Measurements from ENCODE around the gene CAMKV.

CAMKV gene

GRCh38 chr3:49856181-49857005 is 13.3 kb downstream of the CAMKV start, which contains the start of gene TRAIP:
Gene TRAIP, minus strand, starts transcription at chr3:49856564. Its CDS starts 111 bp downstream, at chr3:49856453.
- no CpG with 5 or more reads among the region's 52 CpGs for WGBS (ENCODE audit: extremely low coverage, insufficient coverage, low lambda C conversion rate)

GRCh38 chr3:49855662-49856061 is 14.0 kb downstream of the CAMKV start:
- H3K27ac ChIP-seq (ENCODE audit: low read depth, low read length): no peak overlapping the region
- H3K4me2 ChIP-seq (ENCODE audit: low read length): peak overlapping the region; percentile 56
- H2BK120ac ChIP-seq (ENCODE audit: low read depth, low read length): no peak overlapping the region
- H3K23ac ChIP-seq (ENCODE audit: low read length): no peak overlapping the region
- DNase-seq: no peak
- peaks cover 3% of the 10 kb centered on the region for H3K4me1 ChIP-seq (ENCODE audit: control insufficient read depth, low read depth, low read length)
- H3K18ac ChIP-seq (ENCODE audit: low read length): no peak overlapping the region
- no peaks in the 10 kb centered on the region for H3K27me3 ChIP-seq (ENCODE audit: insufficient read depth, low read length, poor library complexity)
- no peak overlapping the region for H4K8ac ChIP-seq (ENCODE audit: low read depth, low read length)
- H3K36me3 ChIP-seq (ENCODE audit: control insufficient read depth, insufficient read depth, low read length): no peaks in the 10 kb centered on the region
- peak overlapping the region; percentile 75 for H3K4me3 ChIP-seq (ENCODE audit: low read length)
- H4K5ac ChIP-seq (ENCODE audit: low read length): no peak overlapping the region
- H2AK5ac ChIP-seq (ENCODE audit: low read length): no peak overlapping the region
- WGBS (ENCODE audit: extremely low coverage, insufficient coverage, low lambda C conversion rate): no CpG with 5 or more reads among the region's 5 CpGs
- no peak overlapping the region for H2BK15ac ChIP-seq (replicated peaks; ENCODE audit: low read depth)
- no peak overlapping the region for H2BK5ac ChIP-seq (ENCODE audit: low read length)
- peak overlapping the region; percentile 88 for H3K9ac ChIP-seq (ENCODE audit: low read length)
- peak overlapping the region; percentile 94 for H3K56ac ChIP-seq (ENCODE audit: low read length)
- H3K79me1 ChIP-seq (ENCODE audit: low read length): peaks cover 7% of the 10 kb centered on the region
- peaks cover 4% of the 10 kb centered on the region for H3K79me2 ChIP-seq (ENCODE audit: control insufficient read depth, insufficient read depth, low read length)
- H3K4ac ChIP-seq (ENCODE audit: low read depth, low read length): no peak overlapping the region

More at GRCh38 chr3:49856181-49857005, 13.3 kb downstream of the CAMKV start, which contains the start of gene TRAIP:
- Histone ChIP-seq H3K79me2 (ENCODE audit: control insufficient read depth, insufficient read depth, low read length) (peaks cover 4% of the 10 kb centered on the region), H3K9ac (ENCODE audit: low read length) (peak within 1 kb of the TSS; percentile 88), H3K4me2 (ENCODE audit: low read length) (peak within 1 kb of the TSS; percentile 70), H3K36me3 (ENCODE audit: control insufficient read depth, insufficient read depth, low read length) (no peaks in the 10 kb centered on the region), H3K4me3 (ENCODE audit: low read length) (peak within 1 kb of the TSS; percentile 75), H3K18ac (ENCODE audit: low read length) (no peak within 1 kb of the TSS), H3K27ac (ENCODE audit: low read depth, low read length) (no peak within 1 kb of the TSS), H2BK120ac (ENCODE audit: low read depth, low read length) (no peak within 1 kb of the TSS), H3K4me1 (ENCODE audit: control insufficient read depth, low read depth, low read length) (peaks cover 3% of the 10 kb centered on the region), H3K27me3 (ENCODE audit: insufficient read depth, low read length, poor library complexity) (no peaks in the 10 kb centered on the region), H2BK15ac (replicated peaks; ENCODE audit: low read depth) (no peak within 1 kb of the TSS), H3K23ac (ENCODE audit: low read length) (no peak within 1 kb of the TSS), H3K4ac (ENCODE audit: low read depth, low read length) (no peak within 1 kb of the TSS), H2BK5ac (ENCODE audit: low read length) (no peak within 1 kb of the TSS), H4K8ac (ENCODE audit: low read depth, low read length) (no peak within 1 kb of the TSS), H3K56ac (ENCODE audit: low read length) (peak within 1 kb of the TSS; percentile 94), H3K79me1 (ENCODE audit: low read length) (peaks cover 7% of the 10 kb centered on the region), H4K5ac (ENCODE audit: low read length) (no peak within 1 kb of the TSS), H2AK5ac (ENCODE audit: low read length) (no peak within 1 kb of the TSS)
- DNase-seq: peak; percentile 96

GRCh38 chr3:49845694-49846093 is 24.0 kb downstream of the CAMKV start:
- H2AK5ac ChIP-seq (ENCODE audit: low read length): no peak overlapping the region
- no peak overlapping the region for H3K4me2 ChIP-seq (ENCODE audit: low read length)
- no peak overlapping the region for H4K5ac ChIP-seq (ENCODE audit: low read length)
- no peak overlapping the region for H3K18ac ChIP-seq (ENCODE audit: low read length)
- H3K4me3 ChIP-seq (ENCODE audit: low read length): no peak overlapping the region
- H3K27me3 ChIP-seq (ENCODE audit: insufficient read depth, low read length, poor library complexity): no peaks in the 10 kb centered on the region
- WGBS (ENCODE audit: extremely low coverage, insufficient coverage, low lambda C conversion rate): no CpG with 5 or more reads among the region's 3 CpGs
- H2BK15ac ChIP-seq (replicated peaks; ENCODE audit: low read depth): no peak overlapping the region
- no peak overlapping the region for H3K9ac ChIP-seq (ENCODE audit: low read length)
- H4K8ac ChIP-seq (ENCODE audit: low read depth, low read length): no peak overlapping the region
- no peak overlapping the region for H3K27ac ChIP-seq (ENCODE audit: low read depth, low read length)
- H3K36me3 ChIP-seq (ENCODE audit: control insufficient read depth, insufficient read depth, low read length): peaks cover 7% of the 10 kb centered on the region
- H3K79me1 ChIP-seq (ENCODE audit: low read length): no peaks in the 10 kb centered on the region
- H2BK5ac ChIP-seq (ENCODE audit: low read length): no peak overlapping the region
- H2BK120ac ChIP-seq (ENCODE audit: low read depth, low read length): no peak overlapping the region
- H3K56ac ChIP-seq (ENCODE audit: low read length): no peak overlapping the region
- no peak overlapping the region for H3K23ac ChIP-seq (ENCODE audit: low read length)
- H3K4ac ChIP-seq (ENCODE audit: low read depth, low read length): no peak overlapping the region
- no peaks in the 10 kb centered on the region for H3K79me2 ChIP-seq (ENCODE audit: control insufficient read depth, insufficient read depth, low read length)
- no peak for DNase-seq
- no peaks in the 10 kb centered on the region for H3K4me1 ChIP-seq (ENCODE audit: control insufficient read depth, low read depth, low read length)

GRCh38 chr3:49844464-49845183 is 25.1 kb downstream of the CAMKV start:
- H3K79me1 ChIP-seq (ENCODE audit: low read length): no peaks in the 10 kb centered on the region
- no peak overlapping the region for H3K4me3 ChIP-seq (ENCODE audit: low read length)
- no peak overlapping the region for H3K18ac ChIP-seq (ENCODE audit: low read length)
- H3K56ac ChIP-seq (ENCODE audit: low read length): no peak overlapping the region
- no peak overlapping the region for H4K5ac ChIP-seq (ENCODE audit: low read length)
- WGBS (ENCODE audit: extremely low coverage, insufficient coverage, low lambda C conversion rate): no CpG with 5 or more reads among the region's 5 CpGs
- no peak for DNase-seq
- H2BK5ac ChIP-seq (ENCODE audit: low read length): no peak overlapping the region
- H3K9ac ChIP-seq (ENCODE audit: low read length): no peak overlapping the region
- H3K79me2 ChIP-seq (ENCODE audit: control insufficient read depth, insufficient read depth, low read length): no peaks in the 10 kb centered on the region
- H3K23ac ChIP-seq (ENCODE audit: low read length): no peak overlapping the region
- H3K4ac ChIP-seq (ENCODE audit: low read depth, low read length): no peak overlapping the region
- no peak overlapping the region for H2AK5ac ChIP-seq (ENCODE audit: low read length)
- H4K8ac ChIP-seq (ENCODE audit: low read depth, low read length): no peak overlapping the region
- H3K4me1 ChIP-seq (ENCODE audit: control insufficient read depth, low read depth, low read length): no peaks in the 10 kb centered on the region
- H3K4me2 ChIP-seq (ENCODE audit: low read length): no peak overlapping the region
- H3K27me3 ChIP-seq (ENCODE audit: insufficient read depth, low read length, poor library complexity): no peaks in the 10 kb centered on the region
- no peak overlapping the region for H2BK120ac ChIP-seq (ENCODE audit: low read depth, low read length)
- H3K36me3 ChIP-seq (ENCODE audit: control insufficient read depth, insufficient read depth, low read length): peaks cover 7% of the 10 kb centered on the region
- no peak overlapping the region for H3K27ac ChIP-seq (ENCODE audit: low read depth, low read length)
- no peak overlapping the region for H2BK15ac ChIP-seq (replicated peaks; ENCODE audit: low read depth)

GRCh38 chr3:49842843-49843517 is 26.7 kb downstream of the CAMKV start:
- H3K79me2 ChIP-seq (ENCODE audit: control insufficient read depth, insufficient read depth, low read length): no peaks in the 10 kb centered on the region
- H3K36me3 ChIP-seq (ENCODE audit: control insufficient read depth, insufficient read depth, low read length): peaks cover 10% of the 10 kb centered on the region
- no peak overlapping the region for H2BK15ac ChIP-seq (replicated peaks; ENCODE audit: low read depth)
- H3K4ac ChIP-seq (ENCODE audit: low read depth, low read length): no peak overlapping the region
- no peak overlapping the region for H3K4me2 ChIP-seq (ENCODE audit: low read length)
- H3K4me3 ChIP-seq (ENCODE audit: low read length): no peak overlapping the region
- no peak overlapping the region for H3K23ac ChIP-seq (ENCODE audit: low read length)
- H3K27me3 ChIP-seq (ENCODE audit: insufficient read depth, low read length, poor library complexity): no peaks in the 10 kb centered on the region
- no peak overlapping the region for H2BK120ac ChIP-seq (ENCODE audit: low read depth, low read length)
- H4K8ac ChIP-seq (ENCODE audit: low read depth, low read length): no peak overlapping the region
- H3K79me1 ChIP-seq (ENCODE audit: low read length): no peaks in the 10 kb centered on the region
- no peak overlapping the region for H2BK5ac ChIP-seq (ENCODE audit: low read length)
- H4K5ac ChIP-seq (ENCODE audit: low read length): no peak overlapping the region
- no CpG with 5 or more reads among the region's 3 CpGs for WGBS (ENCODE audit: extremely low coverage, insufficient coverage, low lambda C conversion rate)
- H3K18ac ChIP-seq (ENCODE audit: low read length): no peak overlapping the region
- no peak overlapping the region for H3K56ac ChIP-seq (ENCODE audit: low read length)
- DNase-seq: peak; percentile 12
- no peaks in the 10 kb centered on the region for H3K4me1 ChIP-seq (ENCODE audit: control insufficient read depth, low read depth, low read length)
- H2AK5ac ChIP-seq (ENCODE audit: low read length): no peak overlapping the region
- no peak overlapping the region for H3K27ac ChIP-seq (ENCODE audit: low read depth, low read length)
- no peak overlapping the region for H3K9ac ChIP-seq (ENCODE audit: low read length)
